GM12873 (cell line): ENCODE results near the gene FCER1G.

Experiments
- TF ChIP-seq, protein P1 (sequence below): IDR thresholded peaks from 2 replicates; pipeline ENCODE4 v1.5.1; 2012; ENCODE audit warnings: low read depth, mild to moderate bottlenecking, moderate library complexity, low read length, control low read depth; ENCODE audit not compliant: insufficient read depth; ENCODE audit errors: missing control alignments

FCER1G gene

DNA sequence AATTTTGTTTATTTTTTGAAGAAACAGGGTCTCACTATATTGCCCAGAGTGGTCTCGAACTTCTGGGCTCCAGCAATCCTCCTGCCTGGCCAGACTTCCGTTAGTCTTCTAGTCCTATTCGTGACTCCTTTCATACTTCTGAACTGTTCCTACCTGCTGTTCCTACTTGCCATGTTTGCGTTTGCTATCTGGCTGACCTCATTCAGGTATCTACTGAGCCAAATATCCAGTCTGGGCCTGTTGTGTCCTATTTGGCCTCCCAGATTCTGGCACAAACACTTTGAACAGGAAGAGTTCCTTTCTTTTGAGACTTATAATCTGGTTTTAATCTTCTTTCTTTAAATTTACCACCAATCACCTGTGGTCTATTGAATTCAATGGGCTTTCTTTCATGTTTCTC, 29.8 kb downstream of the FCER1G start:
- TF ChIP-seq, protein P1, sequence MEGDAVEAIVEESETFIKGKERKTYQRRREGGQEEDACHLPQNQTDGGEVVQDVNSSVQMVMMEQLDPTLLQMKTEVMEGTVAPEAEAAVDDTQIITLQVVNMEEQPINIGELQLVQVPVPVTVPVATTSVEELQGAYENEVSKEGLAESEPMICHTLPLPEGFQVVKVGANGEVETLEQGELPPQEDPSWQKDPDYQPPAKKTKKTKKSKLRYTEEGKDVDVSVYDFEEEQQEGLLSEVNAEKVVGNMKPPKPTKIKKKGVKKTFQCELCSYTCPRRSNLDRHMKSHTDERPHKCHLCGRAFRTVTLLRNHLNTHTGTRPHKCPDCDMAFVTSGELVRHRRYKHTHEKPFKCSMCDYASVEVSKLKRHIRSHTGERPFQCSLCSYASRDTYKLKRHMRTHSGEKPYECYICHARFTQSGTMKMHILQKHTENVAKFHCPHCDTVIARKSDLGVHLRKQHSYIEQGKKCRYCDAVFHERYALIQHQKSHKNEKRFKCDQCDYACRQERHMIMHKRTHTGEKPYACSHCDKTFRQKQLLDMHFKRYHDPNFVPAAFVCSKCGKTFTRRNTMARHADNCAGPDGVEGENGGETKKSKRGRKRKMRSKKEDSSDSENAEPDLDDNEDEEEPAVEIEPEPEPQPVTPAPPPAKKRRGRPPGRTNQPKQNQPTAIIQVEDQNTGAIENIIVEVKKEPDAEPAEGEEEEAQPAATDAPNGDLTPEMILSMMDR = no peak

DNA sequence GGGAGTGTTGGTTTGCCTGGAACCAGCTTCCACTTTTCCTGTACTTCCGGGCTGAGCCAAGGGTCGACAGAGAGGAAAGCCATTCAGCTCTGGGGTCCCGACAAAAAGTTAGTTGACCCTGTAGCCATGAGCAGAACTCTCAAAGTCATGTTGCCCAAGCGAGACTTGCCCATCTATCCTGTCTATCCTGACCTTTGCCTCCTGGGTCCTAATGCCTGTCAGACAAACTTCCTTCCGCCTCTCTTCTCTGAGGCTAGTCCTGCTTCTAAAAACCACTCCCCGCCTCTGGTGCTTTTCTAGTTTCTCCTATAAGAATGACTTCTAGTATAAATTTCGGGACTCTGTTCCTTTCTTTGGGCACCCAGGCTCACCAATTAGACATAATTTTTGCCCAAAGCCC, 35.7 kb downstream of the FCER1G start:
- TF ChIP-seq, protein P1 = no peak

DNA sequence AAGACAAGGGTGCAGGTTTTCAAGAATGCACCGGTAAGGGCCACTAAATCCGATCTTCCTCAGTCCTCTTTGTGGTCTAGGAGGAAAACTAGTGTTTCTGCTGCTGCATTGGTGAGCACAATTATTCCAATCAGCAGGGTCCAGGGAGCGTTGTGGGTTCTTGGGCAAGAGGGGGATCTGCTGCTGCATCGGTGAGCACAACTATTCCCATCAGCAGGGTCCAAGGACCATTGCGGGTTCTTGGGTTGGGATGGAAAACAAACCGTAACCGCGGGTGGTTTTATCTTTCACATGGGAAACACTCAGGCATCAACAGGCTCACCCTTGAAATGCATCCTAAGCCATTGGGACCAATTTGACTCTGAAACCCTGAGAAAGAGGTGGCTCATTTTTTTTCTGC, 36.5 kb downstream of the FCER1G start:
- TF ChIP-seq, protein P1 = no peak

DNA sequence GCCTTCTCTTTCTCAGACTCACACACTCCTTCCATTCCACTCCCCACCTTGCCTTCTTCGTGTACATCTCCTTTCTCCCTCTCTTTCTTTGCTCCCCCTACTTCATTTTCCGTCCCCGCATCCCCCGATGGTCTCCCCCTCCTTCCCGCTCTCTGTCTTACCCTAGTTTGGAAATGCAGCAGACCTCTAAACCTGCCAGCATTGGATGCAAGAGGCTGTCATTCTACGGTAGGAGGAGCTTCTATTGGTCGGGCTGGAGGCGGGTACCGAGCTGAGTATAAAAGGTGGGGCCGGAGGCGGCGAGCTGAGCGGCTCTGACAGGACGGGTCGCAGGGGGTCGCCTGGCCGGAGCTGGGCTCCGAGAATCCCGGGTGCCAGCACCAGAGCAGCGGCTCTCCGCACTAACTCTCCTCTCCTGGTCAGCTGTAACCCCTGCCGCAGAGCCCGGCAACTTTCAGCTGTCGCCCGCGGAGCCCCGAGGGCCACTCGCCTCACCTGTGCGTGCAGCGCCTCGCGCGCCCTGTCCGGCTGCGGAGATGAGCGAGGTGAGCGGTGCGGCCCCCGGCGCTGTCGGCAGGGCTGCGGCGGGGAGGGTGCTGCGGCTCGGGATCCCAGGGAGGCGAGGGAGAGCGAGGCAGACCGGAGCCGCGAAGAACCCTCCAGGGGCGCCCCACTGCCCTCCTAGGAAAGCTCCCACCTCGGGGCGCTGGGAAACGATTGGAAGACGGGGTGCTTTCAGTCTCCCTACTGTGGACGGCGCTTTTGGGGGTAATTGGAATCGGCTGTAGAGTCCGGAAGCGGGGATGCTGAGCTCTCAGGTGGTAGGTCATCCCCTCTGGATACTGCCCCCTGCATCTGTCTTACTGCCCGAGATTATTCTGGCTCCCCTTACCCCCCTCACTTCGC, 43.6 kb downstream of the FCER1G start, which contains the start of gene PCP4L1:
Gene PCP4L1 (plus strand): TSS at position 307 of the 906 bp plus-strand sequence. CDS start 230 bp downstream, at position 537.
- TF ChIP-seq, protein P1 = no peak

DNA sequence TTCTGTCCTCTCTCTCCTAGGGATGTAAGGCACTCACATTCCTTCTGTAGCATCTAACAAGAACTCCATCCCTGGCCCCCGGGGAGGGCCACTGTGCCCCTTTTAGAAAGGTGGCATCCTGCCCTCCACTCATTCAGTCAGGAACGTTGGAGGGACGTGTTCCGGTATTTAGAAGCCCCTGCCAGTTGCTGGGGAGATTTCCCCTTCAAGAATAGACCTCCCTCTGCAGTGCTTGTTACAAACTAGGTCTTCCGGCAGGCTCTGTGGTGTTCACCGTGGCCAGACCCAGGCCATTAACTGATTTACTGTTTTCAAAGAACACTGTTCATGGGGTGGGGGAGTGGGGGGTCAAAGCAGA, 44.2 kb downstream of the FCER1G start:
- TF ChIP-seq, protein P1 = no peak

DNA sequence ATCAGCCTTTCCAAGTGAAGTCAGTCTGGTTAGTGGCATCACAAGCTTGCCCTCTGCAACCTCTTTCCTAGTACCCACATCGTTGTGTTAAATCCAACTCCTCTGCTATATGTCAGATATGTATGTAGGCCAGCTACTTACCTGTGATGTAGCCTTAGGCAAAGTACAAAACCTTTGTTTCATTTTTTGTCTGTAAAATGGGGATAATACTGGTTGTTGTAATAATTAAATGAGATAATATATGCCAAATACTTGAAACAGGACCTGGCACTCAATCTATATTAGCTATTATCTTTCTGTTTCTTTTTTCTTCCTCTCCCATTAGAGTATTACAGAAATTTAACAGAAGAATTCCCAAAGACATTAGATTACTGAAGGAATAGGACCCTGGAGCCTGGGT, 44.7 kb downstream of the FCER1G start:
- TF ChIP-seq, protein P1 = no peak

DNA sequence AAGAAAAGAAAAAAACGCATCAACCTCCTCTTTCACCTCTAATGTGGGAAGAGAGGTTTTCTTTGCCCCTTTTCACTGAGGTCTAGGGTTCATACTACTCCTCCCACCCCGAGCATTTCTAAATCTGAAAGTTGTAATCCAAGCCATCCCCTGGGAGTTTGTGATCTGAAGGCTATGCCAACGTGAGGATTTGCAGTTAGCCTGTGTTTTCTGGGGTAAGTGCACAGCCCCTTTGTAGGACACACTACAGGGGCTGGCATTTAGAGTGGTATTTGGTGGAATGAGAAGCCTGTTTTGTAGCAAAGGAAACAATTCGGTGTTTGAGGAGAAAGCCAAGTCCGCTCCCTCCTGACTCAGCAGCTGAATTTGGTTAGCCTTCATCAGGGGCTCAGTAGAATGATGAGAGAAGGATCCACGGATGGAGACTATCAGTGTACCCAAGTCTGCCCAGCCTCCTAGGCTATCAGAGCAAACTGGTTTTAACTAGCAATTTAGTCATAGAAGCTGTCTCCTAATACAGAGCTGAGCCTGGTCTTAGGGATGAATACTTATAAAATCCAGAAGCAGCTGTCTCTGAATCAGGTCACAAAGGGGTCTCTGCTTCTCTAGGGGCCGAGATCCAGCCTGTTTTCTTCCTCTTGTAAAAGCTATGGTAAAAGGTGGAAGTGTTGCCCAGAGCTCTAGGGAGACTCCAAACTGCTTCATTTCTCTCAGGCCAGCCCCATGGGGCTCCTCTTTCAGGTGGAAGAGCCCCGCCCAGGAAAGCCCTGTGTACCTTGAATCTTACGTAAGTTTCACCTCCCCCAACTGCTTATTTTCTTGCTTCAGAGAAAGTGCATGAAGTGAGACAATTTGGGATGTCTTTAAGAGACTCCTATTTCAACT, 45.5 kb downstream of the FCER1G start:
- TF ChIP-seq, protein P1 = no peak
